ENCODE data around the gene BCAP31. TPM values are rescaled to one million over a fixed set of nuclear protein-coding genes. Genes with fewer than 3 reads are reported as not detected.

BCAP31 gene
- total RNA-seq, 2 experiments from 2014 or later, result 97.6 to 102 TPM

- no peak for TF ChIP-seq CTCF (IDR thresholded peaks at IDR 0.05)
- no peak overlapping the region for H3K27ac Mint-ChIP-seq
- intact Hi-C loops (cut with micrococcal nuclease), result no loop called here
- no peaks in the 10 kb centered on the region for H3K4me1 Mint-ChIP-seq (ENCODE audit: low read depth)
- DNase-seq (no peak), ATAC-seq (no peak)
- H3K27me3 Mint-ChIP-seq, result no peaks in the 10 kb centered on the region
- CTCF ChIA-PET, result interaction anchor here (1.2 kb wide), 1 partner anchor 37 kb away, joined by 3 read pairs; no protein-coding TSS in a partner anchor
- H3K4me3 Mint-ChIP-seq, result no peak overlapping the region
- POLR2A ChIA-PET, result no interaction called here
- H3K36me3 Mint-ChIP-seq (ENCODE audit: low read depth), result peaks cover 8% of the 10 kb centered on the region
- no peaks in the 10 kb centered on the region for H3K9me3 Mint-ChIP-seq
These were observed 20.1 kb downstream of the BCAP31 start for GRCh38 chrX:153704021-153704526.

GRCh38 chrX:153703036-153703370 lies 21.2 kb downstream of the BCAP31 start:
- H3K9me3 Mint-ChIP-seq, result no peaks in the 10 kb centered on the region
- DNase-seq (no peak), ATAC-seq (no peak)
- H3K27ac Mint-ChIP-seq, result no peak overlapping the region
- TF ChIP-seq CTCF (IDR thresholded peaks at IDR 0.05), result no peak
- no peaks in the 10 kb centered on the region for H3K4me1 Mint-ChIP-seq (ENCODE audit: low read depth)
- ChIA-PET CTCF (no interaction called here), POLR2A (no interaction called here)
- peaks cover 8% of the 10 kb centered on the region for H3K36me3 Mint-ChIP-seq (ENCODE audit: low read depth)
- intact Hi-C loops (cut with micrococcal nuclease), result no loop called here
- no peaks in the 10 kb centered on the region for H3K27me3 Mint-ChIP-seq
- H3K4me3 Mint-ChIP-seq, result no peak overlapping the region

GRCh38 chrX:153702336-153703035 lies 21.7 kb downstream of the BCAP31 start:
- CTCF ChIA-PET, result no interaction called here
- H3K4me1 Mint-ChIP-seq (ENCODE audit: low read depth), result no peaks in the 10 kb centered on the region
- no peak for TF ChIP-seq CTCF (IDR thresholded peaks at IDR 0.05)

GRCh38 chrX:153701706-153702105 lies 22.5 kb downstream of the BCAP31 start:
- ChIA-PET CTCF (no interaction called here), POLR2A (no interaction called here)
- Mint-ChIP-seq H3K27me3 (no peaks in the 10 kb centered on the region), H3K9me3 (no peaks in the 10 kb centered on the region), H3K4me1 (ENCODE audit: low read depth) (no peaks in the 10 kb centered on the region), H3K4me3 (no peak overlapping the region), H3K36me3 (ENCODE audit: low read depth) (peaks cover 12% of the 10 kb centered on the region), H3K27ac (no peak overlapping the region)
- DNase-seq (no peak), ATAC-seq (no peak)
- intact Hi-C loops (cut with micrococcal nuclease), result no loop called here
- TF ChIP-seq CTCF (IDR thresholded peaks at IDR 0.05), result no peak

More at GRCh38 chrX:153702336-153703035, 21.7 kb downstream of the BCAP31 start:
- Mint-ChIP-seq H3K27ac (no peak overlapping the region), H3K36me3 (ENCODE audit: low read depth) (peaks cover 8% of the 10 kb centered on the region), H3K4me3 (no peak overlapping the region), H3K27me3 (no peaks in the 10 kb centered on the region), H3K9me3 (no peaks in the 10 kb centered on the region)
- intact Hi-C loops (cut with micrococcal nuclease), result no loop called here
- DNase-seq (no peak), ATAC-seq (no peak)
- POLR2A ChIA-PET, result no interaction called here

GRCh38 chrX:153700967-153701366 lies 23.2 kb downstream of the BCAP31 start:
- no peak overlapping the region for H3K4me3 Mint-ChIP-seq
- peaks cover 8% of the 10 kb centered on the region for H3K36me3 Mint-ChIP-seq (ENCODE audit: low read depth)
- no peak overlapping the region for H3K27ac Mint-ChIP-seq
- intact Hi-C loops (cut with micrococcal nuclease), result no loop called here
- ChIA-PET CTCF (no interaction called here), POLR2A (no interaction called here)
- TF ChIP-seq CTCF (IDR thresholded peaks at IDR 0.05), result no peak
- DNase-seq, result no peak
- no peaks in the 10 kb centered on the region for H3K4me1 Mint-ChIP-seq (ENCODE audit: low read depth)
- no peak for ATAC-seq
- H3K27me3 Mint-ChIP-seq, result no peaks in the 10 kb centered on the region
- no peaks in the 10 kb centered on the region for H3K9me3 Mint-ChIP-seq
